DOHH2 (cell line): ENCODE data around the gene ZYG11B.
"Not testable (repeated sequence)": the region's sequence is repeated elsewhere in the genome, so short reads cannot be mapped to it uniquely, and the experiment has no call there.

Experiments used
- H3F3A ChIP-seq: fragments of 200-600 bp; sonication (generic), shearing (Covaris generic); 2 replicates; pipeline ENCODE4 v1.6.0; 2016; ENCODE audit warnings: antibody characterized with exemption, mild to moderate bottlenecking; ENCODE audit not compliant: control insufficient read depth, insufficient read depth
- H3K27ac ChIP-seq: fragments of 200-600 bp; sonication (generic); 2 replicates; pipeline ENCODE4 v1.5.1; 2014; ENCODE audit warnings: low read depth, mild to moderate bottlenecking, low read length, moderate library complexity
- H3K27me3 ChIP-seq: fragments of 200-600 bp; sonication (generic); 2 replicates; pipeline ENCODE4 v1.6.1; 2014; ENCODE audit warnings: mild to moderate bottlenecking, low read length, mixed read lengths; ENCODE audit not compliant: control insufficient read depth
- H3K36me3 ChIP-seq: fragments of 200-600 bp; sonication (generic); 2 replicates; pipeline ENCODE4 v1.6.1; 2014; ENCODE audit warnings: mild to moderate bottlenecking, low read length, moderate library complexity, mixed read lengths; ENCODE audit not compliant: control insufficient read depth
- H3K4me1 ChIP-seq: fragments of 200-600 bp; sonication (generic); 2 replicates; pipeline ENCODE4 v1.6.1; 2014; ENCODE audit warnings: mild to moderate bottlenecking, low read length, mixed read lengths; ENCODE audit not compliant: control insufficient read depth
- H3K4me2 ChIP-seq: fragments of 200-600 bp; sonication (generic); 2 replicates; pipeline ENCODE4 v1.6.0; 2014; ENCODE audit warnings: mild to moderate bottlenecking, low read length, moderate library complexity
- H3K4me3 ChIP-seq: fragments of 200-600 bp; sonication (generic); 2 replicates; pipeline ENCODE4 v1.5.1; 2014; ENCODE audit warnings: mild to moderate bottlenecking, low read length, mixed read lengths
- H3K79me2 ChIP-seq: fragments of 200-600 bp; sonication (generic); 2 replicates; pipeline ENCODE4 v1.6.1; 2014; ENCODE audit warnings: mild to moderate bottlenecking, low read length, mixed read lengths; ENCODE audit not compliant: control insufficient read depth
- H3K9me2 ChIP-seq: fragments of 200-600 bp; sonication (generic); replicated peaks from 2 replicates; pipeline ENCODE4 v1.6.1; 2014; ENCODE audit warnings: mild to moderate bottlenecking, low read length, mixed read lengths; ENCODE audit not compliant: control insufficient read depth
- H3K9me3 ChIP-seq: fragments of 200-600 bp; sonication (generic); 2 replicates; pipeline ENCODE4 v1.6.1; 2014; ENCODE audit warnings: antibody characterized with exemption, low read length, mixed read lengths; ENCODE audit not compliant: control insufficient read depth, insufficient read depth
- H4K20me1 ChIP-seq: fragments of 200-600 bp; sonication (generic); 2 replicates; pipeline ENCODE4 v1.6.0; 2014; ENCODE audit warnings: low read depth, mild to moderate bottlenecking, antibody characterized with exemption, low read length, moderate library complexity; ENCODE audit not compliant: control insufficient read depth, insufficient read depth
- EZH2phosphoT487 ChIP-seq: fragments of 200-600 bp; sonication (generic); IDR thresholded peaks from 2 replicates; pipeline ENCODE4 v1.6.1; 2017; ENCODE audit warnings: borderline replicate concordance, mild to moderate bottlenecking, antibody characterized with exemption, low read length, moderate library complexity, mixed read lengths
- TF ChIP-seq, protein P1 (sequence below): fragments of 200-600 bp; sonication (generic); IDR thresholded peaks from one replicate; pipeline ENCODE4 v1.5.1; 2014; ENCODE audit warnings: antibody characterized with exemption, mild to moderate bottlenecking, low read depth, low read length; ENCODE audit not compliant: poor library complexity, severe bottlenecking

ZYG11B gene

DNA sequence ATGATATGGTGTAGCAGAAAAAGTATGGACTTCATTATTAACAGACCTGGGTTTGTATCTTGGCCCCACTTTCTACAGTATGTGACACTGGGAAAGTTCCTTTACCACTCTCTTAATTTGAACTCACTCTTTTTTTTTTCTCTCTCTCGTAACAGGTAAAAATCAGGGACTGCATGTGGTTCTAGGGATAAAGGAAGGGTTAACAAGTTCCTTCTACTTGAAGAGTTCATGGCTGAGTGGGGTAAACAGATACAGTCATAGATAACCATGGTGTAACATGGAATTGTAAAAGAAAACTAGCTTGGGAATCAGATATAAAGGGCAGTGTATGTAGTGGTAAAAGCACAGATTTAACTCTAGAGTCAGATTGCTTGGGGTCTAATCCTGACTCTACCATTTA, 21.2 kb downstream of the ZYG11B start:
- Histone ChIP-seq H3K79me2 (peaks cover 3% of the 10 kb centered on the region; the same call in 1 of the 2 replicates), H3F3A (peaks cover 3% of the 10 kb centered on the region; the same call in 1 of the 2 replicates), H3K27ac (no peak overlapping the region), H3K9me3 (no peaks in the 10 kb centered on the region), H3K36me3 (no peaks in the 10 kb centered on the region), H3K4me2 (no peak overlapping the region), H3K4me1 (no peaks in the 10 kb centered on the region), H3K9me2 (no peaks in the 10 kb centered on the region), H3K4me3 (no peak overlapping the region), H3K27me3 (no peaks in the 10 kb centered on the region), H4K20me1 (0 out of 2 replicates have a peak, but pooled peaks cover 2% of the 10 kb centered on the region)
- TF ChIP-seq, protein P1, sequence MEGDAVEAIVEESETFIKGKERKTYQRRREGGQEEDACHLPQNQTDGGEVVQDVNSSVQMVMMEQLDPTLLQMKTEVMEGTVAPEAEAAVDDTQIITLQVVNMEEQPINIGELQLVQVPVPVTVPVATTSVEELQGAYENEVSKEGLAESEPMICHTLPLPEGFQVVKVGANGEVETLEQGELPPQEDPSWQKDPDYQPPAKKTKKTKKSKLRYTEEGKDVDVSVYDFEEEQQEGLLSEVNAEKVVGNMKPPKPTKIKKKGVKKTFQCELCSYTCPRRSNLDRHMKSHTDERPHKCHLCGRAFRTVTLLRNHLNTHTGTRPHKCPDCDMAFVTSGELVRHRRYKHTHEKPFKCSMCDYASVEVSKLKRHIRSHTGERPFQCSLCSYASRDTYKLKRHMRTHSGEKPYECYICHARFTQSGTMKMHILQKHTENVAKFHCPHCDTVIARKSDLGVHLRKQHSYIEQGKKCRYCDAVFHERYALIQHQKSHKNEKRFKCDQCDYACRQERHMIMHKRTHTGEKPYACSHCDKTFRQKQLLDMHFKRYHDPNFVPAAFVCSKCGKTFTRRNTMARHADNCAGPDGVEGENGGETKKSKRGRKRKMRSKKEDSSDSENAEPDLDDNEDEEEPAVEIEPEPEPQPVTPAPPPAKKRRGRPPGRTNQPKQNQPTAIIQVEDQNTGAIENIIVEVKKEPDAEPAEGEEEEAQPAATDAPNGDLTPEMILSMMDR = no peak
- no peak for TF ChIP-seq EZH2phosphoT487

DNA sequence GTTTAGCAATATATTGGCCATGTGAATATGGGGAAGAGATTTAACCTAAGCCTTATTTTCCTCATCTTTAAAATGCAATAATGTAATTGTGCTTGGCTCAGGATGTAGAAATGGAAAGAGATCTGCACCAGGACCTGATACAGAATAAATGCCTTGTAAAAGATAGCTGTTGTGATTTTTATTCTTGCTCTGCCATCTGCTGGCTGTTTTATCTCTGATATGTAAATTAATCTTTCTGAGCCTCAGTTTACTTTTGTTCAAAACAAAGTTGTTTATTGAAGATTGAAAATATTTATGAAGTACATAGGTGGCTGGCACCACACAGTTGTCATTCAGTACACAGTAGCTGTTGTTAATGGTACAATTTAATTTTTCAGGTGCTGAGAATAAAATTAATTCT, 21.9 kb downstream of the ZYG11B start:
- Histone ChIP-seq H3K27ac (no peak overlapping the region), H3K4me3 (no peak overlapping the region), H3K4me2 (no peak overlapping the region), H3K79me2 (peaks cover 3% of the 10 kb centered on the region; the same call in 1 of the 2 replicates), H4K20me1 (0 out of 2 replicates have a peak, but pooled peaks cover 2% of the 10 kb centered on the region), H3K9me2 (no peaks in the 10 kb centered on the region), H3K36me3 (no peaks in the 10 kb centered on the region), H3F3A (peaks cover 3% of the 10 kb centered on the region; the same call in 1 of the 2 replicates), H3K4me1 (no peaks in the 10 kb centered on the region), H3K27me3 (no peaks in the 10 kb centered on the region), H3K9me3 (no peaks in the 10 kb centered on the region)
- TF ChIP-seq, protein P1 = peak; percentile 44
- no peak for TF ChIP-seq EZH2phosphoT487

DNA sequence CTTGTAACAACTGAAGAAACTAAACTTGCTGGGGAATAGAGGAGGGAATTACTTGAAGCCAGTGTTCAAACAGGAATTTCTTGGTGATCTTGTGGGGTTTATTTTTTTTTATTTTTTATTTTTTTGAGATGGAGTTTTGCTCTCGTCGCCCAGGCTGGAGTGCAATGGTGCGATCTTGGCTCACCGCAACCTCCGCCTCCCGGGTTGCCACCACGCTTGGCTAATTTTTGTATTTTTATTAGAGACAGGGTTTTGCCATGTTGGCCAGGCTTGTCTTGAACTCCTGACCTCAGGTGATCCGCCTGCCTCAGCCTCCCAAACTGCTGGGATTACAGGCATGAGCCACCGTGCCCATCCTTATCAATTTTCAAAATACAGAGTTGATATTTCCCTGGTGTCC, 23.2 kb downstream of the ZYG11B start:
- not testable (repeated sequence) for H3F3A ChIP-seq, H3K4me2 ChIP-seq, H3K36me3 ChIP-seq, H3K4me1 ChIP-seq, H3K9me3 ChIP-seq, H3K27ac ChIP-seq, H3K9me2 ChIP-seq, H3K27me3 ChIP-seq, H4K20me1 ChIP-seq, H3K4me3 ChIP-seq, H3K79me2 ChIP-seq

DNA sequence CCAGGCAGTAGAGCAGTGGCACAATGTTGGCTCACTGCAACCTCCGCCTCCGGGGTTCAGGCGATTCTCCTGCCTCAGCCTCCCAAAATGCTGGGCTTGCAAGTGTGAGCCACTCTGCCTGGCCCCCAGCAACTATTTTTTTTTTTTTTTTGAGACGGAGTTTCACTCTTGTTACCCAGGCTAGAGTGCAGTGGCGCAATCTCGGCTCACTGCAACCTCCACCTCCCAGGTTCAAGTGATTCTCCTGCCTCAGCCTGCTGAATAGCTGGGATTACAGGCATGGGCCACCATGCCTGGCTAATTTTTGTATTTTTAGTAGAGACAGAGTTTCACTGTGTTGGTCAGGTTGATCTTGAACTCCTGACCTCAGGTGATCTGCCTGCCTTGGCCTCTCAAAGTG, 23.9 kb downstream of the ZYG11B start:
- not testable (repeated sequence) for H3K4me1 ChIP-seq, H3K9me2 ChIP-seq, H4K20me1 ChIP-seq, H3K79me2 ChIP-seq, H3K4me3 ChIP-seq, H3F3A ChIP-seq, H3K9me3 ChIP-seq, H3K36me3 ChIP-seq, H3K27me3 ChIP-seq, H3K4me2 ChIP-seq, H3K27ac ChIP-seq
